Measurements from ENCODE around the gene TPRN. TPM values are rescaled to one million over a fixed set of nuclear protein-coding genes. Genes with fewer than 3 reads are reported as not detected.

Gene TPRN, protein sequence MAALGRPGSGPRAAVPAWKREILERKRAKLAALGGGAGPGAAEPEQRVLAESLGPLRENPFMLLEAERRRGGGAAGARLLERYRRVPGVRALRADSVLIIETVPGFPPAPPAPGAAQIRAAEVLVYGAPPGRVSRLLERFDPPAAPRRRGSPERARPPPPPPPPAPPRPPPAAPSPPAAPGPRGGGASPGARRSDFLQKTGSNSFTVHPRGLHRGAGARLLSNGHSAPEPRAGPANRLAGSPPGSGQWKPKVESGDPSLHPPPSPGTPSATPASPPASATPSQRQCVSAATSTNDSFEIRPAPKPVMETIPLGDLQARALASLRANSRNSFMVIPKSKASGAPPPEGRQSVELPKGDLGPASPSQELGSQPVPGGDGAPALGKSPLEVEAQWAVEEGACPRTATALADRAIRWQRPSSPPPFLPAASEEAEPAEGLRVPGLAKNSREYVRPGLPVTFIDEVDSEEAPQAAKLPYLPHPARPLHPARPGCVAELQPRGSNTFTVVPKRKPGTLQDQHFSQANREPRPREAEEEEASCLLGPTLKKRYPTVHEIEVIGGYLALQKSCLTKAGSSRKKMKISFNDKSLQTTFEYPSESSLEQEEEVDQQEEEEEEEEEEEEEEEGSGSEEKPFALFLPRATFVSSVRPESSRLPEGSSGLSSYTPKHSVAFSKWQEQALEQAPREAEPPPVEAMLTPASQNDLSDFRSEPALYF
- total RNA-seq (10 to 100 TPM in 3 of 5 donors, 1 to 10 TPM in 2; 5.8 to 12.8 (median 12.1) TPM), total RNA-seq (3.3 to 18.8 (median 8.7) reads per million in 29 experiments)
- total RNA-seq (2013) = 3.1 TPM

DNA sequence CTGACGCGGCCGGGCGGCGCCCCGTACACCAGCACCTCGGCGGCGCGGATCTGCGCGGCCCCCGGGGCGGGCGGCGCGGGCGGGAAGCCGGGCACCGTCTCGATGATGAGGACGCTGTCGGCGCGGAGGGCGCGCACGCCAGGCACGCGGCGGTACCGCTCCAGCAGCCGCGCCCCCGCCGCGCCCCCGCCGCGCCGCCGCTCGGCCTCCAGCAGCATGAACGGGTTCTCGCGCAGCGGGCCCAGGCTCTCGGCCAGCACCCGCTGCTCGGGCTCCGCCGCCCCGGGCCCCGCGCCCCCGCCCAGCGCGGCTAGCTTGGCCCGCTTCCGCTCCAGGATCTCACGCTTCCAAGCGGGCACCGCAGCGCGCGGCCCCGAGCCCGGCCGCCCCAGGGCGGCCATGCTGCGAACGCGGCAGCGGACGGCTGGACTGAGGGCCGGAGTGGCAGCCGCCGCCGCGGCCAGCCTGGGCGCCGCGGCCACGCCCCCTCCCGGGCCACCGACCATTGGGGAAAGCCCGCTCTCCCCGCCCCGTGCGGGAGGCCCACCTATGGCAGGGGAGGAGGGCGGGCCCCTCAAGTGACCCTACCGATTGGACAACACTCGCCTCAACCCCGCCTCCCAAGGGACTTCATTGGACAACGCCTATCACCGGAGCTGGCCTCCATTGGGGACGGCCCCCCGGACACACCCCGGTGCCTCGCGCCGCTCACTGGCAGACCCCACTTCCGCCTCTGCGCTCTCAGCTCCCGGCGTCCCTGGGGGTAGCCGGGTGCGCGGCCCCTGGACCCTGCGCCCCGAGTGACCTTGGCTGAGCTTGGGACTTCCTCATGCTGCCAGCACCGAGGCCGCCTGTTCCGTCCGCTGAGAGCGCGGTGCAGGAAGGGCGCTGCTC, at the start of gene TPRN:
TSS of gene TPRN (minus strand) at position 431 of the 894 bp plus-strand sequence. CDS start at position 401, 30 bp downstream.
- Histone ChIP-seq H3K27ac (ENCODE audit: low read length) (peak within 1 kb of the TSS; percentile 84), H3K36me3 (ENCODE audit: control insufficient read depth in 2 of 2, extremely low read depth in 1 of 2, insufficient read depth in 1 of 2, low read length in 1 of 2) (peaks cover 0 to 2% of the 10 kb centered on the region in 2 donors), H3K9me3 (no peaks in the 10 kb centered on the region), H3K4me3 (ENCODE audit: control insufficient read depth in 1 of 2, extremely low read depth in 1 of 2, low read length in 1 of 2) (peak within 1 kb of the TSS; percentile 75 to 83), H3K27me3 (replicated peaks in 1 of 2; ENCODE audit: control insufficient read depth in 2 of 2, extremely low read depth in 1 of 2, insufficient read depth in 2 of 2, low read length in 1 of 2) (peaks cover 0 to 11% of the 10 kb centered on the region in 2 experiments), H3K4me1 (ENCODE audit: control insufficient read depth in 1 of 2, extremely low read depth in 1 of 2, insufficient read depth in 2 of 2, low read length in 2 of 2) (peaks cover 14 to 48% of the 10 kb centered on the region in 2 experiments)
- peaks cover 19 to 46% (median 31%) of the 10 kb centered on the region in 3 donors for H3K4me1 Mint-ChIP-seq
- ChIA-PET CTCF (interaction anchor here in 1 of 2 donors (0.5 to 0.9 kb wide), 3 partner anchors 12 to 222 kb away, joined by 3 to 4 read pairs (median 4); partner anchors contain the start of genes ANAPC2, EXD3, NOXA1 and SSNA1), POLR2A (interaction anchor here (0.5 to 1.6 kb wide), 6 partner anchors 11 to 114 kb away, joined by 3 to 7 read pairs (median 4); partner anchors contain the start of genes MAN1B1 (in 1 of the 2) and TUBB4B (in 1 of the 2))
- no peaks in the 10 kb centered on the region for H3K36me3 Mint-ChIP-seq
- no peaks in the 10 kb centered on the region for H3K27me3 Mint-ChIP-seq
- peak; percentile 93 to 99 (median 98) for DNase-seq
- H3K4me3 Mint-ChIP-seq = peak within 1 kb of the TSS; percentile 81 to 89 (median 81)
- ATAC-seq (replicated peaks in 1 of 4) = peak; percentile 92 to 96 (median 96)
- peak within 1 kb of the TSS; percentile 78 to 79 for H3K27ac Mint-ChIP-seq
- under 1% methylated on average over 118 of the region's 118 CpGs for WGBS (ENCODE audit: insufficient coverage)
- H3K9me3 Mint-ChIP-seq = no peaks in the 10 kb centered on the region

DNA sequence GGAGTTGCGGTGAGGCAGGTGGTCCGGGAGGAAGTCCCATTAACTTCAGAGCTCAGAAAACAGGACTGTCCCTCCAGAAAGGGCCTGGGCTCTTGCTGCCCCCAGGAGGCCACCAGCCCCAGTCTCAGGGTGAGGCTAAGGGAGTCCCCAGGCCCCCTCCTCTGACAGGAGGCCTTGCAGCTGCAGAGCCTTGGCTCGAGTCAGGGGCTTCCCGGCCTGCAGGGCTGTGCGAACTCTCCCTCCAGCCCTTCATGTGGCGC, 47.3 kb upstream of the TPRN start:
- H3K4me3 ChIP-seq (ENCODE audit: control insufficient read depth in 1 of 2, extremely low read depth in 1 of 2, low read length in 1 of 2) = no peak overlapping the region
- CTCF ChIA-PET = no interaction called here
- no peaks in the 10 kb centered on the region for H3K9me3 ChIP-seq
- H3K9me3 Mint-ChIP-seq = no peaks in the 10 kb centered on the region
- H3K36me3 ChIP-seq (ENCODE audit: control insufficient read depth in 2 of 2, extremely low read depth in 1 of 2, insufficient read depth in 1 of 2, low read length in 1 of 2) = peaks cover 0 to 7% of the 10 kb centered on the region in 2 donors
- POLR2A ChIA-PET = no interaction called here
- no peak overlapping the region for H3K27ac Mint-ChIP-seq
- peaks cover 0 to 13% of the 10 kb centered on the region in 2 experiments for H3K4me1 ChIP-seq (ENCODE audit: control insufficient read depth in 1 of 2, extremely low read depth in 1 of 2, insufficient read depth in 2 of 2, low read length in 2 of 2)
- DNase-seq (no peak), ATAC-seq (replicated peaks in 1 of 4) (no peak)
- no peak overlapping the region for H3K27ac ChIP-seq (ENCODE audit: low read length)
- peaks cover 5% of the 10 kb centered on the region for H3K36me3 Mint-ChIP-seq
- H3K4me3 Mint-ChIP-seq = no peak overlapping the region
- H3K27me3 ChIP-seq (replicated peaks in 1 of 2; ENCODE audit: control insufficient read depth in 2 of 2, extremely low read depth in 1 of 2, insufficient read depth in 2 of 2, low read length in 1 of 2) = no peaks in the 10 kb centered on the region
- no peaks in the 10 kb centered on the region for H3K27me3 Mint-ChIP-seq
- WGBS (ENCODE audit: insufficient coverage) = no CpG with 5 or more reads among the region's 6 CpGs
- peaks cover 5 to 11% (median 5%) of the 10 kb centered on the region in 3 donors for H3K4me1 Mint-ChIP-seq

DNA sequence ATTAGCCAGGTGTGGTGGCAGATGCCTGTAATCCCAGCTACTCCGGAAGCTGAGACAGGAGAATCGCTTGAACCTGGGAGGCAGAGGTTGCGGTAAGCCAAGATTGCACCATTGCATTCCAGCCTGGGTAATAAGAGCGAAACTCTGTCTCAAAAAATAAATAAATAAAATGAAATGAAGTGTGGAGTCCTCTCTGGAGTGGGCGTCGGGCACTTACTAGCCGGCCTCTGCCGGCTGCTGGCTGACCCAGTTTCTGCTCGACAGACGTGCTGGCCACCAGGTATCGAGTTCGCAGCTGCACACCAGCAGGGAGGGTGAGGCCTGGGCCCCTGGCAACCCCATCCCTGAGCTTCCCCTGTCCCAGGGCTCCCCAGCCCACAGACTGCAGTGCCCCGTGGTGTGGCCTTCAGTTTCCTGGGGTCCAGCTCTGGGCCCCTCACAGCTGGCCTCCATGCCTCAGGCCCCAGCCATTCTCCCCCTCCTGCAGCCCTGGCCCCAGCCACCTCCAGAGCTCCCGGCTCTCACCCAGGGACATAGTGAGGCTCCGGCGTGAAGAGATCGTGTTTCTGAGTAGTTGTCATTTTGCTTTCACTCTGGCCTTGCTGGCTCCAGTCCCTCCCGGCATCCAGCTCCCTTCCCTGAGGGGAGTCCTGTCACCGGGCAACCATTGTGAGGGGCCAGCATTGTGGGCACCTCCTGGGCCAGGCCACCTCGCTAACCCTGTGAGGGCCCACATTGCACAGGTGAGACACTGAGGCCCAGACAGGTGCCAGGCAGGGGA, 46.8 kb upstream of the TPRN start:
- H3K36me3 ChIP-seq (ENCODE audit: control insufficient read depth in 2 of 2, extremely low read depth in 1 of 2, insufficient read depth in 1 of 2, low read length in 1 of 2) = peaks cover 0 to 13% of the 10 kb centered on the region in 2 donors
- Mint-ChIP-seq H3K4me3 (no peak overlapping the region), H3K27me3 (no peaks in the 10 kb centered on the region), H3K9me3 (no peaks in the 10 kb centered on the region), H3K27ac (no peak overlapping the region), H3K4me1 (peaks cover 11 to 16% (median 11%) of the 10 kb centered on the region in 3 donors), H3K36me3 (peaks cover 10% of the 10 kb centered on the region)
- no peaks in the 10 kb centered on the region for H3K9me3 ChIP-seq
- H3K27ac ChIP-seq (ENCODE audit: low read length) = no peak overlapping the region
- 83% methylated on average over 18 of the region's 20 CpGs for WGBS (ENCODE audit: insufficient coverage)
- ChIA-PET CTCF (interaction anchor here in 1 of 2 donors (1.0 kb wide), 1 partner anchor 11 kb away, joined by 4 read pairs; no protein-coding TSS in a partner anchor), POLR2A (no interaction called here)
- no peak overlapping the region for H3K4me3 ChIP-seq (ENCODE audit: control insufficient read depth in 1 of 2, extremely low read depth in 1 of 2, low read length in 1 of 2)
- DNase-seq (no peak), ATAC-seq (replicated peaks in 1 of 4) (no peak)
- H3K27me3 ChIP-seq (replicated peaks in 1 of 2; ENCODE audit: control insufficient read depth in 2 of 2, extremely low read depth in 1 of 2, insufficient read depth in 2 of 2, low read length in 1 of 2) = no peaks in the 10 kb centered on the region
- peaks cover 0 to 19% of the 10 kb centered on the region in 2 experiments for H3K4me1 ChIP-seq (ENCODE audit: control insufficient read depth in 1 of 2, extremely low read depth in 1 of 2, insufficient read depth in 2 of 2, low read length in 2 of 2)

DNA sequence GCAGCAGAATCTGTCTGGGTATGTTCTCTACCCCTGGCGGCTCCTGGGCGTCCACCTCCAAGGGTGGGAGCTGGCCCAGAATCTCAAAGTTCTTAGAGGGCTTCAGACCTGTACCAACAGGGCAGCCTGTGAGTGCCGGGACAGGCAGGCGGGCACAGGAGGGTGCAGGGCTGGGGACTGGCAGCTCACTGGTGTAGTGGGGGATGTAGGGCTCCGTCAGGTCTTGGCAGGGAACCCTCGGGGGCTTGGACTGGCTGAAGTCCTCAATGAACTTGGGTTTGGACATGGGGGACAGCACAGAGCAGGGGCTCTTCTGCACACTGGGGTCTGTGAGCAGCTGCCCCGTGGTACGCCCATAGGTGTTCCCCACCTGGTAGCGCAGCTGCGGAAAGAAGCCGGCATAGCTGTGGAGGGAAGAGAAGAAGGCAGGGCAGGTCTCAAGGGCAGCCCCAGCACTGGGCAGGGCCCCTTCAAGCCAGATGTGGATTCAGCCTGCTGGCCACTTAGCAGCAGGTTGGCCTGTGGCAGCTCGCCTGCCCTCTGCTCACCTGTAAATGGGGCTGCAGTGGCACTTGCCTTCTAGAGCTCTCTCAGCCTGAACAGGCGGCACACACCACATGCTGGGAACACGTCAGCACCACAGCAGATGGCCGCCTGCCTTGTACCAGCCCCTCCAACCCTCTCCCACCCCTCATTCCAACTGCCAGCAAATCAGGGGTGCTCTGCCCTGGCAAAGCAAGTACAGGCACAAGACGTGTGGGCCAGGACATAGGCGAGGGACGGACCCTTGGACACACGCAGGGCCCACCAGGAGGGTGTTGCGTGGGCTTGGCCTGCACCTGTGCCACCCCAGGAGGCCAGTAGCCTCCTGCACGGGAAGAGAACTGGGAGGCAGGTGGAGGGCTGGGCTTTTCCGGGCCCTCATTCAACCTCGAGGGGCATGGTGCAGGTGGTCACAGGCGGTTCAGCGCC, 45.2 kb upstream of the TPRN start:
- WGBS (ENCODE audit: insufficient coverage) = 91% methylated on average over 22 of the region's 25 CpGs
- Mint-ChIP-seq H3K4me3 (no peak overlapping the region), H3K27ac (no peak overlapping the region), H3K4me1 (peaks cover 16 to 23% (median 19%) of the 10 kb centered on the region in 3 donors), H3K36me3 (peaks cover 14% of the 10 kb centered on the region), H3K9me3 (no peaks in the 10 kb centered on the region), H3K27me3 (no peaks in the 10 kb centered on the region)
- H3K9me3 ChIP-seq = no peaks in the 10 kb centered on the region
- H3K4me1 ChIP-seq (ENCODE audit: control insufficient read depth in 1 of 2, extremely low read depth in 1 of 2, insufficient read depth in 2 of 2, low read length in 2 of 2) = peaks cover 2 to 27% of the 10 kb centered on the region in 2 experiments
- no peak overlapping the region for H3K27ac ChIP-seq (ENCODE audit: low read length)
- DNase-seq (no peak), ATAC-seq (replicated peaks in 1 of 4) (no peak)
- no peaks in the 10 kb centered on the region for H3K27me3 ChIP-seq (replicated peaks in 1 of 2; ENCODE audit: control insufficient read depth in 2 of 2, extremely low read depth in 1 of 2, insufficient read depth in 2 of 2, low read length in 1 of 2)
- ChIA-PET POLR2A (no interaction called here), CTCF (no interaction called here)
- no peak overlapping the region for H3K4me3 ChIP-seq (ENCODE audit: control insufficient read depth in 1 of 2, extremely low read depth in 1 of 2, low read length in 1 of 2)
- peaks cover 0 to 19% of the 10 kb centered on the region in 2 donors for H3K36me3 ChIP-seq (ENCODE audit: control insufficient read depth in 2 of 2, extremely low read depth in 1 of 2, insufficient read depth in 1 of 2, low read length in 1 of 2)

All from T-cell (primary cell).